ENCODE results near the gene PRKAR1A.

PRKAR1A gene

GRCh38 chr17:68587026-68587425, 74.8 kb downstream of the PRKAR1A start:
- TF ChIP-seq CTCF (conservative IDR thresholded peaks at IDR 0.05; ENCODE audit: low read depth, low read length): no peak
- H3K4me3 ChIP-seq (ENCODE audit: low read depth, low read length): no peak overlapping the region
- DNase-seq (ENCODE audit: low read depth): no peak

GRCh38 chr17:68587847-68588246, 75.6 kb downstream of the PRKAR1A start:
- no peak for DNase-seq (ENCODE audit: low read depth)
- H3K4me3 ChIP-seq (ENCODE audit: low read depth, low read length): no peak overlapping the region
- TF ChIP-seq CTCF (conservative IDR thresholded peaks at IDR 0.05; ENCODE audit: low read depth, low read length): no peak

- no peak for TF ChIP-seq CTCF (conservative IDR thresholded peaks at IDR 0.05; ENCODE audit: low read depth, low read length)
- DNase-seq (ENCODE audit: low read depth): no peak
- H3K4me3 ChIP-seq (ENCODE audit: low read depth, low read length): no peak overlapping the region
These were observed 76.1 kb downstream of the PRKAR1A start for GRCh38 chr17:68588362-68588761.

- DNase-seq (ENCODE audit: low read depth): no peak
- no peak overlapping the region for H3K4me3 ChIP-seq (ENCODE audit: low read depth, low read length)
- TF ChIP-seq CTCF (conservative IDR thresholded peaks at IDR 0.05; ENCODE audit: low read depth, low read length): no peak
These were observed 76.9 kb downstream of the PRKAR1A start for GRCh38 chr17:68589086-68589485.

- no peak for TF ChIP-seq CTCF (conservative IDR thresholded peaks at IDR 0.05; ENCODE audit: low read depth, low read length)
- DNase-seq (ENCODE audit: low read depth): peak; percentile 8
- H3K4me3 ChIP-seq (ENCODE audit: low read depth, low read length): no peak overlapping the region
These were observed 79.4 kb downstream of the PRKAR1A start for GRCh38 chr17:68591583-68591982.

GRCh38 chr17:68592009-68592408, 79.8 kb downstream of the PRKAR1A start:
- H3K4me3 ChIP-seq (ENCODE audit: low read depth, low read length): no peak overlapping the region
- no peak for TF ChIP-seq CTCF (conservative IDR thresholded peaks at IDR 0.05; ENCODE audit: low read depth, low read length)
- DNase-seq (ENCODE audit: low read depth): no peak

- peak; percentile 7 for DNase-seq (ENCODE audit: low read depth)
- H3K4me3 ChIP-seq (ENCODE audit: low read depth, low read length): no peak overlapping the region
- no peak for TF ChIP-seq CTCF (conservative IDR thresholded peaks at IDR 0.05; ENCODE audit: low read depth, low read length)
These were observed 80.7 kb downstream of the PRKAR1A start for GRCh38 chr17:68592682-68593641.

Measured in choroid plexus epithelial cell (primary cell).